ENCODE results near the gene SNX3. TPM values are rescaled to one million over a fixed set of nuclear protein-coding genes. Genes with fewer than 3 reads are reported as not detected.

The SNX3 gene
- total RNA-seq, 1 donor from 2014 or later: 178 TPM

GRCh38 chr6:108227290-108227689, 33.5 kb downstream of the SNX3 start:
- no peak for DNase-seq (ENCODE audit: low spot score)
- H3K9me3 Mint-ChIP-seq (ENCODE audit: low read depth): no peaks in the 10 kb centered on the region
- H3K4me1 Mint-ChIP-seq (ENCODE audit: low read depth): peaks cover 35% of the 10 kb centered on the region
- H3K27ac Mint-ChIP-seq (ENCODE audit: unreplicated experiment): no peak overlapping the region
- no peaks in the 10 kb centered on the region for H3K27me3 Mint-ChIP-seq (ENCODE audit: low read depth)
- no peak overlapping the region for H3K4me3 Mint-ChIP-seq (ENCODE audit: unreplicated experiment)
- peaks cover 6% of the 10 kb centered on the region for H3K36me3 Mint-ChIP-seq (ENCODE audit: low read depth)
- TF ChIP-seq CTCF (IDR thresholded peaks at IDR 0.05): no peak

GRCh38 chr6:108222504-108222903, 38.3 kb downstream of the SNX3 start:
- peak overlapping the region; percentile 85 for H3K27ac Mint-ChIP-seq (ENCODE audit: unreplicated experiment)
- DNase-seq (ENCODE audit: low spot score): no peak
- peaks cover 17% of the 10 kb centered on the region for H3K36me3 Mint-ChIP-seq (ENCODE audit: low read depth)
- peaks cover 23% of the 10 kb centered on the region for H3K4me1 Mint-ChIP-seq (ENCODE audit: low read depth)
- H3K27me3 Mint-ChIP-seq (ENCODE audit: low read depth): no peaks in the 10 kb centered on the region
- no peak overlapping the region for H3K4me3 Mint-ChIP-seq (ENCODE audit: unreplicated experiment)
- no peaks in the 10 kb centered on the region for H3K9me3 Mint-ChIP-seq (ENCODE audit: low read depth)
- no peak for TF ChIP-seq CTCF (IDR thresholded peaks at IDR 0.05)

- peaks cover 23% of the 10 kb centered on the region for H3K4me1 Mint-ChIP-seq (ENCODE audit: low read depth)
- no peak for TF ChIP-seq CTCF (IDR thresholded peaks at IDR 0.05)
- H3K4me3 Mint-ChIP-seq (ENCODE audit: unreplicated experiment): no peak overlapping the region
- no peaks in the 10 kb centered on the region for H3K9me3 Mint-ChIP-seq (ENCODE audit: low read depth)
- peaks cover 17% of the 10 kb centered on the region for H3K36me3 Mint-ChIP-seq (ENCODE audit: low read depth)
- DNase-seq (ENCODE audit: low spot score): no peak
- H3K27ac Mint-ChIP-seq (ENCODE audit: unreplicated experiment): peak overlapping the region; percentile 85
- no peaks in the 10 kb centered on the region for H3K27me3 Mint-ChIP-seq (ENCODE audit: low read depth)
Measured at GRCh38 chr6:108222064-108222463, 38.8 kb downstream of the SNX3 start.

- H3K36me3 Mint-ChIP-seq (ENCODE audit: low read depth): peaks cover 12% of the 10 kb centered on the region
- no peak overlapping the region for H3K27ac Mint-ChIP-seq (ENCODE audit: unreplicated experiment)
- no peaks in the 10 kb centered on the region for H3K4me1 Mint-ChIP-seq (ENCODE audit: low read depth)
- no peaks in the 10 kb centered on the region for H3K27me3 Mint-ChIP-seq (ENCODE audit: low read depth)
- H3K4me3 Mint-ChIP-seq (ENCODE audit: unreplicated experiment): no peak overlapping the region
- DNase-seq (ENCODE audit: low spot score): no peak
- no peaks in the 10 kb centered on the region for H3K9me3 Mint-ChIP-seq (ENCODE audit: low read depth)
- TF ChIP-seq CTCF (IDR thresholded peaks at IDR 0.05): no peak
Measured at GRCh38 chr6:108211671-108212070, 49.2 kb downstream of the SNX3 start.

- Mint-ChIP-seq H3K36me3 (ENCODE audit: low read depth) (peaks cover 13% of the 10 kb centered on the region), H3K27me3 (ENCODE audit: low read depth) (no peaks in the 10 kb centered on the region), H3K27ac (ENCODE audit: unreplicated experiment) (no peak overlapping the region), H3K9me3 (ENCODE audit: low read depth) (no peaks in the 10 kb centered on the region), H3K4me1 (ENCODE audit: low read depth) (no peaks in the 10 kb centered on the region), H3K4me3 (ENCODE audit: unreplicated experiment) (no peak overlapping the region)
- DNase-seq (ENCODE audit: low spot score): no peak
- no peak for TF ChIP-seq CTCF (IDR thresholded peaks at IDR 0.05)
Measured at GRCh38 chr6:108210556-108210955, 50.3 kb downstream of the SNX3 start.

All from chondrocyte (in vitro differentiated cells).